H1 (cell line): ENCODE data around the gene CELF4. TPM values are rescaled to one million over a fixed set of nuclear protein-coding genes. Genes with fewer than 3 reads are reported as not detected.

ENCODE experiments used
- CTCF ChIA-PET: fragments of 300-600 bp; sonication (Branson Sonifier 250); formaldehyde crosslinking; loops from one replicate; lab custom pipeline; 2021; ENCODE audit not compliant: partially characterized antibody; lab: Charles Lee
- POLR2A ChIA-PET: fragments of 300-600 bp; sonication (Branson Sonifier 250); formaldehyde crosslinking; loops from one replicate; lab custom pipeline; 2021; ENCODE audit warnings: inconsistent platforms; ENCODE audit not compliant: partially characterized antibody; lab: Charles Lee
- DNase-seq, 2 experiments: peaks; one replicate each; pipeline versions ENCODE4 v3.0.0 to v3.0.0-alpha.2; 2010 to 2022; ENCODE audit warnings: low spot score in 2 of 2, low read depth in 1 of 2, mixed read lengths in 1 of 2
- FAIRE-seq: peaks from 2 replicates; lab custom pipeline; 2011; peaks lifted over from hg19 to GRCh38; lab: Jason Lieb, UNC
- H2AFZ ChIP-seq: 2 replicates; pipeline ENCODE4 v1.8.1; 2012; ENCODE audit warnings: low read length, inconsistent platforms
- H2AK5ac ChIP-seq: 2 replicates; pipeline ENCODE4 v1.6.1; 2013; ENCODE audit warnings: low read depth, low read length
- H2BK120ac ChIP-seq: replicated peaks from 2 replicates; pipeline ENCODE3; 2013; ENCODE audit warnings: low read depth, low read length, inconsistent platforms
- H2BK12ac ChIP-seq: 2 replicates; pipeline ENCODE4 v1.6.1; 2013; ENCODE audit warnings: low read depth, low read length
- H2BK15ac ChIP-seq: 2 replicates; pipeline ENCODE4 v1.6.1; 2013; ENCODE audit warnings: low read length
- H2BK20ac ChIP-seq: 2 replicates; pipeline ENCODE4 v1.6.1; 2013; ENCODE audit warnings: low read length
- H2BK5ac ChIP-seq: 2 replicates; pipeline ENCODE4 v1.6.1; 2013; ENCODE audit warnings: low read depth, low read length
- H3K14ac ChIP-seq: 2 replicates; pipeline ENCODE4 v1.6.1; 2013; ENCODE audit warnings: inconsistent platforms; ENCODE audit not compliant: insufficient read length
- H3K18ac ChIP-seq: 2 replicates; pipeline ENCODE4 v1.6.1; 2013; ENCODE audit warnings: low read length; ENCODE audit errors: extremely low read depth
- H3K23ac ChIP-seq: 2 replicates; pipeline ENCODE4 v1.6.1; 2013; ENCODE audit warnings: inconsistent platforms; ENCODE audit not compliant: insufficient read length
- H3K23me2 ChIP-seq: 2 replicates; pipeline ENCODE4 v1.6.1; 2013; ENCODE audit warnings: low read depth, low read length
- H3K27ac ChIP-seq: 2 replicates; pipeline ENCODE4 v1.6.1; 2011; ENCODE audit warnings: low read depth, low read length, inconsistent platforms
- H3K27me3 ChIP-seq, 4 experiments: replicated peaks in 1 of 4; 1 replicate in 1 of 4; 2 replicates in 3 of 4; pipeline versions ENCODE4 v1.6.1 to v1.8.1; 2011 to 2013; ENCODE audit warnings: low read length in 3 of 4, mild to moderate bottlenecking in 3 of 4, inconsistent platforms in 2 of 4, mixed read lengths in 2 of 4, moderate library complexity in 1 of 4; ENCODE audit not compliant: control insufficient read depth in 3 of 4, insufficient read depth in 3 of 4; ENCODE audit errors: extremely low read depth in 1 of 4
- H3K36me3 ChIP-seq, 4 experiments: 2 replicates each; pipeline versions ENCODE4 v1.6.1 to v1.8.1; 2011 to 2013; ENCODE audit warnings: mild to moderate bottlenecking in 4 of 4, low read length in 3 of 4, moderate library complexity in 2 of 4, control low read depth in 1 of 4, inconsistent platforms in 1 of 4; ENCODE audit not compliant: insufficient read depth in 4 of 4, control insufficient read depth in 2 of 4
- H3K4ac ChIP-seq: replicated peaks from 2 replicates; pipeline ENCODE3; 2013; ENCODE audit warnings: low read length, low read depth, mixed read lengths, inconsistent platforms; ENCODE audit not compliant: insufficient read length
- H3K4me1 ChIP-seq, 4 experiments: replicated peaks in 1 of 4; 1 replicate in 1 of 4; 2 replicates in 3 of 4; pipeline versions ENCODE4 v1.6.1 to v1.8.1; 2011 to 2013; ENCODE audit warnings: low read length in 3 of 4, inconsistent platforms in 2 of 4, mixed read lengths in 1 of 4; ENCODE audit not compliant: insufficient read depth in 4 of 4, control insufficient read depth in 3 of 4
- H3K4me2 ChIP-seq, 2 experiments: 2 replicates each; pipeline versions ENCODE4 v1.6.1 to v1.8.1; 2011 to 2013; ENCODE audit warnings: low read depth in 2 of 2, low read length in 2 of 2, control low read depth in 1 of 2, inconsistent platforms in 1 of 2, mild to moderate bottlenecking in 1 of 2; ENCODE audit not compliant: insufficient read depth in 1 of 2
- H3K4me3 ChIP-seq, 4 experiments: fragments of 200-600, 300-600 bp in 1 of 4; sonication (generic), shearing (Covaris generic), sonication (Bioruptor Twin) in 1 of 4; 2 replicates each; pipeline versions ENCODE4 v1.5.1 to v1.8.1; 2011 to 2016; ENCODE audit warnings: low read length in 4 of 4, low read depth in 3 of 4, control low read depth in 2 of 4, inconsistent platforms in 2 of 4, mild to moderate bottlenecking in 2 of 4, mixed read lengths in 1 of 4, moderate library complexity in 1 of 4; ENCODE audit not compliant: insufficient read depth in 2 of 4; ENCODE audit errors: extremely low read depth in 1 of 4
- H3K56ac ChIP-seq: replicated peaks from 2 replicates; pipeline ENCODE3; 2013; ENCODE audit warnings: low read depth, mild to moderate bottlenecking, mixed read lengths, low read length, inconsistent platforms; ENCODE audit not compliant: insufficient read length
- H3K79me1 ChIP-seq: 2 replicates; pipeline ENCODE4 v1.6.1; 2013; ENCODE audit warnings: low read depth, low read length, control low read depth
- H3K79me2 ChIP-seq, 2 experiments: 2 replicates each; pipeline versions ENCODE4 v1.6.1 to v1.8.1; 2012 to 2013; ENCODE audit warnings: low read length in 2 of 2, mild to moderate bottlenecking in 2 of 2, inconsistent platforms in 1 of 2; ENCODE audit not compliant: insufficient read depth in 2 of 2, control insufficient read depth in 1 of 2
- H3K9ac ChIP-seq, 4 experiments: replicated peaks in 1 of 4; 1 replicate in 1 of 4; 2 replicates in 3 of 4; pipeline versions ENCODE4 v1.6.1 to v1.8.1; 2011 to 2013; ENCODE audit warnings: low read depth in 3 of 4, low read length in 3 of 4, control low read depth in 2 of 4, mild to moderate bottlenecking in 2 of 4, moderate library complexity in 2 of 4, inconsistent platforms in 1 of 4; ENCODE audit errors: extremely low read depth in 1 of 4
- H3K9me3 ChIP-seq, 2 experiments: 2 replicates each; pipeline versions ENCODE4 v1.6.1 to v1.8.1; 2012 to 2013; ENCODE audit warnings: mild to moderate bottlenecking in 2 of 2, moderate library complexity in 2 of 2, control low read depth in 1 of 2, inconsistent platforms in 1 of 2, low read depth in 1 of 2, low read length in 1 of 2, mixed read lengths in 1 of 2; ENCODE audit not compliant: insufficient read depth in 2 of 2
- H4K20me1 ChIP-seq, 2 experiments: replicated peaks in 1 of 2; 2 replicates each; pipeline versions ENCODE3 to v1.8.1; 2011 to 2013; ENCODE audit warnings: inconsistent platforms in 2 of 2, low read length in 2 of 2, mild to moderate bottlenecking in 1 of 2; ENCODE audit not compliant: insufficient read depth in 2 of 2, control insufficient read depth in 1 of 2
- H4K5ac ChIP-seq: 2 replicates; pipeline ENCODE4 v1.6.1; 2013; ENCODE audit warnings: low read length, low read depth, mixed read lengths, inconsistent platforms; ENCODE audit not compliant: insufficient read length
- H4K8ac ChIP-seq: 2 replicates; pipeline ENCODE4 v1.8.0; 2013; ENCODE audit warnings: mild to moderate bottlenecking, moderate library complexity, low read length, inconsistent platforms; ENCODE audit not compliant: insufficient read depth; ENCODE audit errors: extremely low read depth
- H4K91ac ChIP-seq: replicated peaks from 2 replicates; pipeline ENCODE3; 2013; ENCODE audit warnings: low read length, mixed read lengths, inconsistent platforms; ENCODE audit not compliant: insufficient read length
- ASH2L ChIP-seq: fragments of 200-600, 300-600 bp; sonication (generic); IDR thresholded peaks from one replicate; pipeline ENCODE4 v1.7.1; 2017; ENCODE audit warnings: low read length
- BRCA1 ChIP-seq: IDR thresholded peaks from 2 replicates; pipeline ENCODE4 v1.6.1; 2012; ENCODE audit warnings: low read depth, low read length, improper control_type of control experiment
- CBX5 ChIP-seq: fragments of 300-800, 300-1000 bp; sonication (generic); IDR thresholded peaks from 2 replicates; pipeline ENCODE4 v1.7.1; 2016; ENCODE audit warnings: antibody characterized with exemption, low read length, low read depth
- E2F6 ChIP-seq: IDR thresholded peaks from 2 replicates; pipeline ENCODE4 v1.6.1; 2012; ENCODE audit warnings: inconsistent platforms
- FOSL1 ChIP-seq: IDR thresholded peaks from 2 replicates; pipeline ENCODE4 v1.6.1; 2011; ENCODE audit warnings: mild to moderate bottlenecking, low read depth, low read length, moderate library complexity; ENCODE audit not compliant: insufficient read depth
- JUND ChIP-seq: IDR thresholded peaks from 2 replicates; pipeline ENCODE4 v1.6.1; 2011; ENCODE audit warnings: mild to moderate bottlenecking, improper control_type of control experiment, low read length
- POLR2A ChIP-seq, 2 experiments: IDR thresholded peaks; 1 replicate in 1 of 2; 2 replicates in 1 of 2; pipeline ENCODE4 v1.6.1; 2011; ENCODE audit warnings: low read depth in 2 of 2, low read length in 2 of 2, mild to moderate bottlenecking in 2 of 2; ENCODE audit errors: control extremely low read depth in 1 of 2
- POU5F1 ChIP-seq: IDR thresholded peaks from 2 replicates; pipeline ENCODE4 v1.6.1; 2011; ENCODE audit warnings: low read depth, mild to moderate bottlenecking, low read length, moderate library complexity
- RAD21 ChIP-seq, 2 experiments: IDR thresholded peaks in 1 of 2; conservative IDR thresholded peaks in 1 of 2; 2 replicates each; pipeline ENCODE4 v1.6.1; 2011; ENCODE audit warnings: low read depth in 2 of 2, low read length in 2 of 2, improper control_type of control experiment in 1 of 2, inconsistent platforms in 1 of 2, mild to moderate bottlenecking in 1 of 2, moderate library complexity in 1 of 2
- SIN3A ChIP-seq, 2 experiments: IDR thresholded peaks in 1 of 2; conservative IDR thresholded peaks in 1 of 2; 2 replicates each; pipeline ENCODE4 v1.6.1; 2011 to 2012; ENCODE audit warnings: low read length in 2 of 2, improper control_type of control experiment in 1 of 2, low read depth in 1 of 2, mild to moderate bottlenecking in 1 of 2
- SIRT6 ChIP-seq: IDR thresholded peaks from one replicate; pipeline ENCODE4 v1.7.1; 2012; ENCODE audit warnings: low read length, inconsistent platforms
- TAF1 ChIP-seq: IDR thresholded peaks from 2 replicates; pipeline ENCODE4 v1.6.1; 2011; ENCODE audit warnings: mild to moderate bottlenecking, low read depth, low read length
- WGBS, 2 experiments: shearing (Covaris generic) in 1 of 2; methylation state at CpG; one replicate each; pipeline versions ENCODE4 v1.1.6 to v1.1.7; 2013 to 2015; ENCODE audit warnings: low lambda C conversion rate in 2 of 2, mixed read lengths in 2 of 2, inconsistent platforms in 1 of 2, low coverage in 1 of 2, missing lambda C conversion rate in 1 of 2; ENCODE audit not compliant: insufficient replicate concordance in 2 of 2, insufficient coverage in 1 of 2, insufficient read length in 1 of 2; ENCODE audit errors: extremely low coverage in 1 of 2, missing lambda C conversion rate in 1 of 2; 5-methylcytosine and 5-hydroxymethylcytosine counted together
- polyA plus RNA-seq, 7 experiments: library from polyadenylated mRNA; depleted of rRNA in 3 of 7; stranded (reverse) in 5 of 7; unstranded in 2 of 7; fragments of >200 nt in 5 of 7; fragments of 200-250 nt in 2 of 7; gene quantifications; 1 replicate in 5 of 7; 2 replicates in 1 of 7; 4 replicates in 1 of 7; pipeline versions ENCODE4 v1.2.1 to v1.2.3, GENCODE V29; 2011 to 2013; ENCODE audit warnings: missing spikeins in 2 of 7, mixed read lengths in 2 of 7
- total RNA-seq: library from RNA; stranded (reverse); fragmentation: NEBNext Ultra II Directional; extraction: Animal tissue kit (Norgen Biotek cat#: 25700); gene quantifications from 2 replicates; pipeline ENCODE4 v1.2.1, GENCODE V29; 2021

CELF4 gene
- total and polyA plus RNA-seq, 2 of the 8 experiments (the other 6 are each of a cell fraction or from before 2014, with no cell fraction given): 1.6 to 3.4 TPM

- Histone ChIP-seq H3K79me2 (no peaks in the 10 kb centered on the region), H4K5ac (no peak overlapping the region), H4K8ac (no peak overlapping the region), H3K27me3 (no peaks in the 10 kb centered on the region), H2BK15ac (no peak overlapping the region), H2BK120ac (no peak overlapping the region), H4K20me1 (peaks cover 0 to 3% of the 10 kb centered on the region in 2 experiments), H2AFZ (no peak overlapping the region), H3K4ac (no peak overlapping the region), H2BK12ac (no peak overlapping the region), H3K9me3 (no peaks in the 10 kb centered on the region), H3K56ac (no peak overlapping the region), H2BK20ac (no peak overlapping the region), H3K23me2 (peaks cover 2% of the 10 kb centered on the region; the same call in 1 of the 2 replicates), H3K14ac (no peak overlapping the region), H3K27ac (no peak overlapping the region), H3K4me3 (no peak overlapping the region), H3K36me3 (no peaks in the 10 kb centered on the region), H2AK5ac (no peak overlapping the region), H3K18ac (no peak overlapping the region), H2BK5ac (no peak overlapping the region), H3K23ac (no peak overlapping the region), H3K4me1 (peaks cover 0 to 10% (median 5%) of the 10 kb centered on the region in 4 experiments; a peak in 6 of 7 replicates), H3K79me1 (no peaks in the 10 kb centered on the region), H4K91ac (no peak overlapping the region), H3K9ac (no peak overlapping the region), H3K4me2 (no peak overlapping the region)
- FAIRE-seq: no peak
- WGBS, 2 experiments: 80% methylated on average over 9 of the region's 10 CpGs; no CpG with 5 or more reads in 1 of the 2 experiments
- CTCF ChIA-PET: interaction anchor here (0.6 to 6.0 kb wide), 13 partner anchors 8 to 380 kb away, joined by 3 to 111 read pairs (median 4); no protein-coding TSS in a partner anchor
- DNase-seq: no peak
- POLR2A ChIA-PET: no interaction called here
- TF ChIP-seq POLR2A (IDR thresholded peaks at IDR 0.05; ENCODE audit: control extremely low read depth in 1 of 2, low read depth in 2 of 2, low read length in 2 of 2) (no peak), FOSL1 (no peak), RAD21 (IDR thresholded peaks at IDR 0.05 in 1 of 2, conservative IDR thresholded peaks at IDR 0.05 in 1 of 2; ENCODE audit: low read depth in 2 of 2, low read length in 2 of 2) (no peak), JUND (no peak), POU5F1 (no peak), BRCA1 (no peak), TAF1 (no peak), CBX5 (no peak), SIN3A (conservative IDR thresholded peaks at IDR 0.05 in 1 of 2, IDR thresholded peaks at IDR 0.05 in 1 of 2; ENCODE audit: low read depth in 1 of 2, low read length in 2 of 2) (no peak), SIRT6 (no peak), E2F6 (no peak), ASH2L (no peak)
Measured at GRCh38 chr18:37320317-37320716, 245.3 kb downstream of the CELF4 start.
